Endodermal cell (in vitro differentiated cells): ENCODE data around the gene RACK1. TPM values are rescaled to one million over a fixed set of nuclear protein-coding genes. Genes with fewer than 3 reads are reported as not detected.

Experiments
- DNase-seq: peaks from one replicate; pipeline ENCODE4 v3.0.0-alpha.2; 2017
- H3K27ac ChIP-seq: 2 replicates; pipeline ENCODE4 v1.5.1; 2013; ENCODE audit warnings: mild to moderate bottlenecking, low read depth, low read length, moderate library complexity
- H3K27me3 ChIP-seq: 2 replicates; pipeline ENCODE4 v1.6.1; 2013; ENCODE audit warnings: mild to moderate bottlenecking, low read length, moderate library complexity; ENCODE audit not compliant: insufficient read depth, control insufficient read depth, poor library complexity, severe bottlenecking
- H3K36me3 ChIP-seq: 2 replicates; pipeline ENCODE4 v1.7.0; 2013; ENCODE audit warnings: mild to moderate bottlenecking, low read length, moderate library complexity; ENCODE audit not compliant: control insufficient read depth, insufficient read depth
- H3K4me1 ChIP-seq: one replicate; pipeline ENCODE4 v1.7.0; 2013; ENCODE audit warnings: low read length; ENCODE audit not compliant: control insufficient read depth, insufficient read depth
- H3K4me3 ChIP-seq: 2 replicates; pipeline ENCODE4 v1.5.1; 2013; ENCODE audit warnings: mild to moderate bottlenecking, low read length, moderate library complexity
- H3K9ac ChIP-seq: 2 replicates; pipeline ENCODE4 v1.6.1; 2013; ENCODE audit warnings: mild to moderate bottlenecking, low read length, moderate library complexity; ENCODE audit not compliant: poor library complexity, severe bottlenecking; ENCODE audit errors: extremely low read depth
- H3K9me3 ChIP-seq: 2 replicates; pipeline ENCODE4 v1.6.1; 2013; ENCODE audit warnings: mild to moderate bottlenecking, low read length, moderate library complexity; ENCODE audit not compliant: control insufficient read depth
- H3K27ac Mint-ChIP-seq: 2 replicates; pipeline ENCODE4 v1.8.0; 2020; ENCODE audit warnings: mixed read lengths
- H3K27me3 Mint-ChIP-seq: 2 replicates; pipeline ENCODE4 v1.8.0; 2021; ENCODE audit warnings: mild to moderate bottlenecking, mixed read lengths; ENCODE audit not compliant: insufficient read depth
- H3K36me3 Mint-ChIP-seq: 2 replicates; pipeline ENCODE4 v1.8.0; 2020; ENCODE audit warnings: low read depth, mixed read lengths
- H3K4me1 Mint-ChIP-seq: 2 replicates; pipeline ENCODE4 v1.8.0; 2020; ENCODE audit warnings: mixed read lengths
- H3K4me3 Mint-ChIP-seq: 2 replicates; pipeline ENCODE4 v1.8.0; 2020; ENCODE audit warnings: mild to moderate bottlenecking, moderate library complexity, mixed read lengths
- H3K9me3 Mint-ChIP-seq: 2 replicates; pipeline ENCODE4 v1.8.0; 2020; ENCODE audit warnings: mild to moderate bottlenecking, mixed read lengths
- CTCF ChIP-seq: fragments of 200-600 bp; sonication (generic); conservative IDR thresholded peaks from 2 replicates; pipeline ENCODE4 v1.5.0; 2021; ENCODE audit warnings: antibody characterized with exemption, mild to moderate bottlenecking
- WGBS, 2 experiments: methylation state at CpG; one replicate each; pipeline versions ENCODE4 v1.1.5 to v1.1.7; 2013; ENCODE audit warnings: missing lambda C conversion rate in 2 of 2, mixed read lengths in 1 of 2; ENCODE audit not compliant: insufficient coverage in 1 of 2, insufficient read length in 1 of 2; 5-methylcytosine and 5-hydroxymethylcytosine counted together
- total RNA-seq, 2 donors: library from RNA; stranded (reverse); fragmentation: NEBNext Ultra II Directional in 1 of 2; extraction: Animal tissue kit (Norgen Biotek cat#: 25700) in 1 of 2; gene quantifications; 2 replicates in 1 of 2; 3 replicates in 1 of 2; pipeline ENCODE4 v1.2.1, GENCODE V29; 2021

Gene RACK1
- total RNA-seq, 2 donors from 2014 or later = 1,942 to 1,975 TPM

- Histone ChIP-seq H3K36me3 (no peaks in the 10 kb centered on the region), H3K27me3 (peaks cover 72% of the 10 kb centered on the region), H3K9ac (no peak overlapping the region), H3K4me3 (no peak overlapping the region), H3K9me3 (no peaks in the 10 kb centered on the region), H3K27ac (no peak overlapping the region), H3K4me1 (peaks cover 4% of the 10 kb centered on the region)
- peak overlapping the region; percentile 87 for H3K4me3 Mint-ChIP-seq
- H3K9me3 Mint-ChIP-seq = no peaks in the 10 kb centered on the region
- no peaks in the 10 kb centered on the region for H3K36me3 Mint-ChIP-seq
- H3K4me1 Mint-ChIP-seq = peaks cover 11% of the 10 kb centered on the region
- no peak for DNase-seq
- TF ChIP-seq CTCF = no peak
- no peak overlapping the region for H3K27ac Mint-ChIP-seq
- 86 to 93% methylated on average over 8 to 11 of the region's 11 CpGs for WGBS, 2 experiments
- H3K27me3 Mint-ChIP-seq = peaks cover 82% of the 10 kb centered on the region
These were observed 40.5 kb downstream of the RACK1 start for GRCh38 chr5:181203093-181203711.

- Histone ChIP-seq H3K27ac (no peak overlapping the region), H3K4me1 (peaks cover 4% of the 10 kb centered on the region), H3K27me3 (peaks cover 65% of the 10 kb centered on the region), H3K9me3 (no peaks in the 10 kb centered on the region), H3K36me3 (no peaks in the 10 kb centered on the region), H3K9ac (no peak overlapping the region), H3K4me3 (no peak overlapping the region)
- H3K4me1 Mint-ChIP-seq = peaks cover 9% of the 10 kb centered on the region
- no peak for DNase-seq
- H3K9me3 Mint-ChIP-seq = no peaks in the 10 kb centered on the region
- WGBS, 2 experiments = 54 to 56% methylated on average over 4 of the region's 4 CpGs
- no peak overlapping the region for H3K27ac Mint-ChIP-seq
- no peaks in the 10 kb centered on the region for H3K36me3 Mint-ChIP-seq
- TF ChIP-seq CTCF = no peak
- peaks cover 88% of the 10 kb centered on the region for H3K27me3 Mint-ChIP-seq
- no peak overlapping the region for H3K4me3 Mint-ChIP-seq
These were observed 42.9 kb downstream of the RACK1 start for GRCh38 chr5:181200816-181201215.

- Histone ChIP-seq H3K27ac (no peak overlapping the region), H3K4me3 (no peak overlapping the region), H3K36me3 (no peaks in the 10 kb centered on the region), H3K27me3 (peaks cover 57% of the 10 kb centered on the region), H3K9ac (no peak overlapping the region), H3K4me1 (peaks cover 4% of the 10 kb centered on the region), H3K9me3 (no peaks in the 10 kb centered on the region)
- Mint-ChIP-seq H3K36me3 (no peaks in the 10 kb centered on the region), H3K4me1 (peaks cover 5% of the 10 kb centered on the region), H3K27ac (no peak overlapping the region), H3K27me3 (peaks cover 85% of the 10 kb centered on the region), H3K9me3 (no peaks in the 10 kb centered on the region), H3K4me3 (no peak overlapping the region)
- 88 to 91% methylated on average over 7 to 12 of the region's 12 CpGs for WGBS, 2 experiments
- TF ChIP-seq CTCF = no peak
- DNase-seq = no peak
These were observed 43.6 kb downstream of the RACK1 start for GRCh38 chr5:181199881-181200638.
